MM.1S (cell line): ENCODE results near the gene MMP10.

Experiments
- DNase-seq: peaks from one replicate; pipeline ENCODE4 v3.0.0-alpha.2; 2015
- H2AFZ ChIP-seq: fragments of 300-600 bp; sonication (generic); 2 replicates; pipeline ENCODE4 v1.6.0; 2016; ENCODE audit warnings: antibody characterized with exemption, low read length
- H3F3A ChIP-seq: fragments of 300-600 bp; sonication (generic); 2 replicates; pipeline ENCODE4 v1.6.1; 2016; ENCODE audit warnings: mild to moderate bottlenecking, antibody characterized with exemption, low read length, moderate library complexity, mixed read lengths; ENCODE audit not compliant: insufficient read depth
- H3K27ac ChIP-seq: fragments of 300-600 bp; sonication (generic); 2 replicates; pipeline ENCODE4 v1.5.1; 2016; ENCODE audit warnings: mild to moderate bottlenecking, low read length
- H3K27me3 ChIP-seq: fragments of 300-600 bp; sonication (generic); replicated peaks from 2 replicates; pipeline ENCODE4 v1.6.0; 2016; ENCODE audit warnings: low read length; ENCODE audit not compliant: insufficient read depth
- H3K36me3 ChIP-seq: fragments of 300-600 bp; sonication (generic); replicated peaks from 2 replicates; pipeline ENCODE4 v1.6.1; 2016; ENCODE audit warnings: mild to moderate bottlenecking, low read length, mixed read lengths; ENCODE audit not compliant: insufficient read depth
- H3K4me1 ChIP-seq: fragments of 300-600 bp; sonication (generic); 2 replicates; pipeline ENCODE4 v1.6.1; 2016; ENCODE audit warnings: low read length, mixed read lengths
- H3K4me2 ChIP-seq: fragments of 300-600 bp; sonication (generic); 2 replicates; pipeline ENCODE4 v1.6.0; 2016; ENCODE audit warnings: low read depth, low read length
- H3K4me3 ChIP-seq: fragments of 300-600 bp; sonication (generic); 2 replicates; pipeline ENCODE4 v1.5.1; 2016; ENCODE audit warnings: low read length, mixed read lengths
- H3K79me2 ChIP-seq: fragments of 300-600 bp; sonication (generic); 2 replicates; pipeline ENCODE4 v1.6.1; 2016; ENCODE audit warnings: mixed run types, low read length, mixed read lengths
- H3K9ac ChIP-seq: fragments of 300-600 bp; sonication (generic); 2 replicates; pipeline ENCODE4 v1.6.1; 2016; ENCODE audit warnings: low read length, mixed read lengths
- H3K9me2 ChIP-seq: fragments of 300-600 bp; sonication (generic); replicated peaks from 2 replicates; pipeline ENCODE4 v1.6.1; 2016; ENCODE audit warnings: mild to moderate bottlenecking, low read length, mixed read lengths; ENCODE audit not compliant: insufficient read depth
- H3K9me3 ChIP-seq: fragments of 300-600 bp; sonication (generic); replicated peaks from 2 replicates; pipeline ENCODE4 v1.6.1; 2016; ENCODE audit warnings: mild to moderate bottlenecking, low read length, mixed read lengths; ENCODE audit not compliant: insufficient read depth
- H4K20me1 ChIP-seq: fragments of 300-600 bp; sonication (generic); 2 replicates; pipeline ENCODE4 v1.6.1; 2016; ENCODE audit warnings: mild to moderate bottlenecking, low read length, moderate library complexity, mixed read lengths; ENCODE audit not compliant: insufficient read depth
- CTCF ChIP-seq: fragments of 300-600 bp; sonication (generic); IDR thresholded peaks from 2 replicates; pipeline ENCODE4 v1.5.1; 2016; ENCODE audit warnings: antibody characterized with exemption, low read length, mixed read lengths
- EZH2 ChIP-seq: fragments of 300-600 bp; sonication (generic); optimal IDR thresholded peaks from 2 replicates; pipeline ENCODE3; 2017; ENCODE audit warnings: low read depth, mild to moderate bottlenecking, antibody characterized with exemption, low read length, mixed read lengths
- EZH2phosphoT487 ChIP-seq: fragments of 300-600 bp; sonication (generic); IDR thresholded peaks from 2 replicates; pipeline ENCODE4 v1.6.1; 2018; ENCODE audit warnings: antibody characterized with exemption, low read length

Gene MMP10

GRCh38 chr11:102780491-102780918, at the start of gene MMP10:
Gene MMP10 (minus strand): TSS chr11:102780628. CDS start chr11:102780591, 37 bp downstream.
- Histone ChIP-seq H3K9me3 (no peaks in the 10 kb centered on the region), H3K27ac (no peak within 1 kb of the TSS), H3K4me2 (no peak within 1 kb of the TSS), H3K9ac (no peak within 1 kb of the TSS), H2AFZ (no peak within 1 kb of the TSS), H3K27me3 (no peaks in the 10 kb centered on the region), H3F3A (no peaks in the 10 kb centered on the region), H4K20me1 (no peaks in the 10 kb centered on the region), H3K4me1 (no peaks in the 10 kb centered on the region), H3K9me2 (no peaks in the 10 kb centered on the region), H3K36me3 (no peaks in the 10 kb centered on the region), H3K79me2 (no peaks in the 10 kb centered on the region), H3K4me3 (no peak within 1 kb of the TSS)
- DNase-seq = no peak
- TF ChIP-seq EZH2phosphoT487 (no peak), CTCF (peak; percentile 26)

DNA sequence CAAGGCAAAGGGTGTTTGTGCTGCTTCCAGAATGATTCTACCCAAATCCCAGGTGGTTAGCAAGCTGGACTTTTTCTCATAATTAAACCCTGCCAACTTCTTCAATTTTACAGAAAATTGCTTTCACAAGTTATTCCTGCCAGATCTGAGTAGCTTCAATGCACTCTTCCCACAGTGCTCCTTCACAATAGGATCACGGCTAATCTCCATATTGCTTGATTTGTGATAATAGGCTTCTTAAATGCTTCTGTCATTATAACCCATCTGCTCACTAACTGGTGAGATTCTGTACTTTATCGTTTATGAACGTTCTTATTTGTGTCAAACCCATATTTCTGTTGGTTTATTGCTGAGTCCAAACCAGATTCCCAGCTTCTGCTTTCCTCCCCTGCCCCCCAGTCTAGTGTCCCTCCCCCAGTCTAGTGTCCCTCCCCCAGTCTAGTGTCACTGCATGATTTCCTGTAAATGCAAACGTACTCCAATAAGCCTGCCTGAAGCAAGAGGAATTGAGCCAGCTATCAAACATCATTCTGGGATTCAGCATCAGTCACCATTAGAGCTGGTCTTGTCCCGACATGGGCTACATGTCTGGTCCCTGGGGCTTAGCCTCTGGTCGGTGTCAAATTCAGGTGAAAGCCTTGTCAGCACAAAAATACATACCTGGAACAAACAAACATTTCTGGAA, 49.0 kb upstream of the MMP10 start:
- Histone ChIP-seq H4K20me1 (no peaks in the 10 kb centered on the region), H3K9ac (no peak overlapping the region), H2AFZ (no peak overlapping the region), H3K4me1 (no peaks in the 10 kb centered on the region), H3K4me3 (no peak overlapping the region), H3K27ac (no peak overlapping the region), H3K9me2 (no peaks in the 10 kb centered on the region), H3F3A (no peaks in the 10 kb centered on the region), H3K9me3 (no peaks in the 10 kb centered on the region), H3K36me3 (no peaks in the 10 kb centered on the region), H3K27me3 (no peaks in the 10 kb centered on the region), H3K79me2 (no peaks in the 10 kb centered on the region), H3K4me2 (no peak overlapping the region)
- no peak for TF ChIP-seq EZH2phosphoT487
- DNase-seq = no peak

- no peak for TF ChIP-seq EZH2phosphoT487
- TF ChIP-seq CTCF = no peak
- TF ChIP-seq EZH2 = no peak
- Histone ChIP-seq H3K4me1 (no peaks in the 10 kb centered on the region), H3K9ac (no peak overlapping the region), H3K27me3 (no peaks in the 10 kb centered on the region), H3F3A (no peaks in the 10 kb centered on the region), H4K20me1 (no peaks in the 10 kb centered on the region), H3K9me3 (no peaks in the 10 kb centered on the region), H3K4me2 (no peak overlapping the region), H3K27ac (no peak overlapping the region), H3K9me2 (no peaks in the 10 kb centered on the region), H3K4me3 (no peak overlapping the region), H2AFZ (no peak overlapping the region), H3K79me2 (no peaks in the 10 kb centered on the region), H3K36me3 (no peaks in the 10 kb centered on the region)
- no peak for DNase-seq
Measured at GRCh38 chr11:102824556-102824955, 44.1 kb upstream of the MMP10 start.

DNA sequence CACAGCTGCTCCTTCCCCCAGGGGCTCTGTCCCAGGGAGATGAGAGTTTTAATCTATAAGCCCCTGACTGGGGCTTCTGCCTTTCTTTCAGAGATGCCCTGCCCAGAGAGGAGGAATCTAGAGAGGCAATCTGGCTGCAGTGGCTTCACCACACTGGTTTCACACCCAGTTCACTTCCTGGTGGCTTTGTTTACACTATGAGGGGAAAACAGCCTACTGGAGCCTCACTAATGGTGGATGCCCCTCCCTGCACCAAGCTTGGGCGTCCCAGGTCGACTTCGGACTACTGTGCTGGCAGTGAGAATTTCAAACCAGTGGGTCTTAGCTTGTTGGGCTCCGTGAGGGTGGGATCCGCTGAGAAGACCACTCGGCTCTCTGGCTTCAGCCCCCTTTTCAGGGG, 39.1 kb upstream of the MMP10 start:
- H3K27ac ChIP-seq = no peak overlapping the region
- H3F3A ChIP-seq = no peaks in the 10 kb centered on the region
- H3K79me2 ChIP-seq = no peaks in the 10 kb centered on the region
- no peaks in the 10 kb centered on the region for H3K36me3 ChIP-seq
- no peaks in the 10 kb centered on the region for H3K9me2 ChIP-seq
- no peak overlapping the region for H2AFZ ChIP-seq
- H3K9ac ChIP-seq = no peak overlapping the region
- no peaks in the 10 kb centered on the region for H3K9me3 ChIP-seq
- DNase-seq = peak; percentile 57
- no peaks in the 10 kb centered on the region for H3K4me1 ChIP-seq
- no peaks in the 10 kb centered on the region for H4K20me1 ChIP-seq
- H3K4me2 ChIP-seq = no peak overlapping the region
- H3K4me3 ChIP-seq = no peak overlapping the region
- no peaks in the 10 kb centered on the region for H3K27me3 ChIP-seq
- no peak for TF ChIP-seq EZH2
- TF ChIP-seq CTCF = no peak
- TF ChIP-seq EZH2phosphoT487 = no peak
